Activated CD4-positive, alpha-beta T cell treated with anti-CD3 and anti-CD28 coated beads, Interleukin-2, amount 10 ng/mL, durations not matched to agents 24 days and 14 days (primary cell): Measurements from ENCODE around the gene MRPL1. TPM values are rescaled to one million over a fixed set of nuclear protein-coding genes. Genes with fewer than 3 reads are reported as not detected.

Experiments used
- DNase-seq: peaks from one replicate; pipeline ENCODE4 v3.0.0; 2022
- H3K27ac Mint-ChIP-seq: one replicate; pipeline ENCODE4 v1.8.0; 2022; ENCODE audit warnings: mild to moderate bottlenecking, mixed read lengths
- H3K27me3 Mint-ChIP-seq: one replicate; pipeline ENCODE4 v1.8.0; 2022; ENCODE audit warnings: mixed read lengths
- H3K36me3 Mint-ChIP-seq: one replicate; pipeline ENCODE4 v1.8.0; 2022; ENCODE audit warnings: low read depth, mild to moderate bottlenecking, mixed read lengths
- H3K4me1 Mint-ChIP-seq: one replicate; pipeline ENCODE4 v1.8.0; 2021; ENCODE audit warnings: mixed read lengths
- H3K4me3 Mint-ChIP-seq: one replicate; pipeline ENCODE4 v1.8.0; 2022; ENCODE audit warnings: mild to moderate bottlenecking, moderate library complexity, mixed read lengths
- H3K9me3 Mint-ChIP-seq: one replicate; pipeline ENCODE4 v1.8.0; 2021; ENCODE audit warnings: mixed read lengths
- intact Hi-C: fragments of 100-400 bp; cut with micrococcal nuclease; formaldehyde crosslinking; loops from one replicate; pipeline ENCODE4 v1.15.1; 2023
- total RNA-seq: library from RNA; stranded (reverse); gene quantifications from 2 replicates; pipeline ENCODE4 v1.2.3, GENCODE V29; 2022

MRPL1 gene
- total RNA-seq, 1 donor from 2014 or later: 72.7 TPM

DNA sequence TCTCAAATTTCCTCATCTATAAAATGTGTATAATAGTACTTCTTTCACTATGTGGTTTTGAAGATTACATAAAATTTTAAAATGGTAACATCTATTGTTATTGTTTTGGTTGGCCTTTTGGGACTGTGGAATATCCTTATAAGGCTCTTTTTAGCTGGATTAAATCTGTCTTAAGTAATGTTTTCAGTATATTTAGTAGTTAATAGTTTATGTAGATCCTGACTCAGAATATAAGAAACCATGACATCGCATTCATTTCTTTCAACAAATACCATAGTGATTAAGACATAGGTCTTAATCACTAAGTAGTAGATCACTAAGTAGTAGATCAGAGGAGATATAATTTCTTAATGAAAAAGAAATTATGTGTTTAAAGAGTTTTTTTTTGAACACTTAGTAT lies 48.5 kb downstream of the MRPL1 start:
- Mint-ChIP-seq H3K27ac (no peak overlapping the region), H3K9me3 (peaks cover 5% of the 10 kb centered on the region), H3K36me3 (peaks cover 66% of the 10 kb centered on the region), H3K4me3 (no peak overlapping the region), H3K27me3 (no peaks in the 10 kb centered on the region), H3K4me1 (peaks cover 6% of the 10 kb centered on the region)
- DNase-seq: no peak
- intact Hi-C loops: no loop called here

DNA sequence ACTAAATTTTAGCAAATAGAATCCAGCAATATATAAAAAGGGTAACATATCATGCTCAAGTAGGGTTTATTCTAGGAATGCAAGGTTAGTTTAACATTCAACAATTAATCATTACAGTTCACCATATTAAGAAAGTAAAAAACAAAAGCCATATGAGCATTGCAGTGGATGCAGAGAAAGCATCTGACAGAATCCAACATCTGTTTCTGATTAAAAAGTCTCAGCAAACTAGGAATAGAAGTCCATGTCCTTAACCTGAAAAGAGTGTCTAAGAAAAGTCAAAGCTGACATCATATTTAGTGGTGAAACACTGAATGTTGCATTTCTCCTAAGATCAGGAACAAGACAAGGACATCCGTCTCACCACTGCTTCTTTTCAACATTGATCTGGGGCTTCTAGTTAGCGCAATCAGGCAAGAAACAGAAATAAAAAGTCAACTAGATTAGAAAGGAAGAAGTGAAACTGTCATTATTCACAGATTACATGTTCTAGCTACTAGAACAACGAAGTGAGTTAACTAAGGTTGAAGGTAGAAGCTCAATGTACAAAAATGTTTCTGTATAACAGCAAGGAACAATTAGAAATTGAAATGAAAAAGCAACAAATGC lies 49.3 kb downstream of the MRPL1 start:
- DNase-seq: no peak
- no peak overlapping the region for H3K4me3 Mint-ChIP-seq
- peaks cover 5% of the 10 kb centered on the region for H3K9me3 Mint-ChIP-seq
- no peaks in the 10 kb centered on the region for H3K27me3 Mint-ChIP-seq
- no peak overlapping the region for H3K27ac Mint-ChIP-seq
- intact Hi-C loops: no loop called here
- peaks cover 4% of the 10 kb centered on the region for H3K4me1 Mint-ChIP-seq
- peaks cover 61% of the 10 kb centered on the region for H3K36me3 Mint-ChIP-seq

DNA sequence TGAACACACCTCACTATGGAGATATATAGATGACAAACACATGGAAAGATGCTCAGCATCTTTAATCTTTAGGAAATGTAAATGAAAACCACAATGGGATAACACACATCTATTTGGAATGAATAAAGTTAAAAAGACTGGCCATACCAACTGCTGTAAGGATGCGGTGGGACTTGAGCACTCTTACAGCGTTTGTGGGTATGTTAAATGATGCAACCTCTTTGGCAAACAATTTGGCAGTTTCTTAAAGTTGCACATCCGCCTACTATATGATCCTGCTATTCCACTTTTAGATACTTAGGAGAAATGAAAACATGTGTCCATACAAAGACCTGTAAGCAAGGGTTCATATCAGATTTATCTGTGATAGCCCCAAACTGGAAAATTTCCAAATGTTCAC lies 50.7 kb downstream of the MRPL1 start:
- H3K4me3 Mint-ChIP-seq: no peak overlapping the region
- no peak overlapping the region for H3K27ac Mint-ChIP-seq
- intact Hi-C loops: no loop called here
- peaks cover 5% of the 10 kb centered on the region for H3K9me3 Mint-ChIP-seq
- H3K4me1 Mint-ChIP-seq: peaks cover 6% of the 10 kb centered on the region
- no peaks in the 10 kb centered on the region for H3K27me3 Mint-ChIP-seq
- no peak for DNase-seq
- peaks cover 55% of the 10 kb centered on the region for H3K36me3 Mint-ChIP-seq

DNA sequence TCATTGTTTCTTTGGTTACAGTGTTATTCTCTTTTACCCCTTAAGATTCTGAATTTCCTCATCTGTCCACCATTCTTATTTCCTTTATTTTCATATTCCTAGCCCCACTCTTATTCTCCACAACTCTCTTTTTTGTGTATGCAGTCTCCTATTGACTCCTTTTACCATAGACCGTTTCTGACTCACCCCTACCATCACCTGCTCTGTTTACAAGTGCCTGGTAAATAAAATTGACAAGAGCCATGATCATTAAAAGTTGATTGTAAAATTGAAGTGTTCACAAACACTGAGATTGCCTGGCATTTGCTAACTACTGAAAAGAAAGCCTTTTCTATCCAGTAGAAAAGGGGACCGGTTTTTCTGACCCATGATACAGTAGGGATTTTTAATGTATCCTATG lies 54.4 kb downstream of the MRPL1 start:
- no peak for DNase-seq
- H3K4me3 Mint-ChIP-seq: no peak overlapping the region
- no peaks in the 10 kb centered on the region for H3K27me3 Mint-ChIP-seq
- peaks cover 43% of the 10 kb centered on the region for H3K36me3 Mint-ChIP-seq
- H3K27ac Mint-ChIP-seq: no peak overlapping the region
- no peaks in the 10 kb centered on the region for H3K9me3 Mint-ChIP-seq
- peaks cover 12% of the 10 kb centered on the region for H3K4me1 Mint-ChIP-seq
- intact Hi-C loops: no loop called here

DNA sequence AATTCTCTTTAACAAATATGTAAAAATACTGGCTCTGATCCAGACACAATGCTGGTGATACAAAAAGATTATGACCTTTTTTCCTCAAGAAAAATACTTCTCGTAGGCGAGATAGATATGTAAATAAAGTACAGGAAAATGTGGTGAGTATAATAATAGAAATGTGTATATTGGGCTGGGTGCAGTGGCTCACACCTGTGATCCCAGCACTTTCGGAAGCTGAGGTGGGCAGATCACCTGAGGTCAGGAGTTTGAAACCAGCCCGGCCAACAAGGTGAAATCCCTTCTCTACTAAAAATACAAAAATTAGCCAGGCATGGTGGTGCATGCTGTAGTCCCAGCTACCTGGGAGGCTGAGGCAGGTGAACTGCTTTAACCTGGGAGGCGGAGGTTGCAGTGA lies 55.0 kb downstream of the MRPL1 start:
- Mint-ChIP-seq H3K9me3 (no peaks in the 10 kb centered on the region), H3K36me3 (peaks cover 43% of the 10 kb centered on the region), H3K27me3 (no peaks in the 10 kb centered on the region), H3K4me1 (peaks cover 12% of the 10 kb centered on the region), H3K27ac (no peak overlapping the region), H3K4me3 (no peak overlapping the region)
- DNase-seq: no peak
- intact Hi-C loops: no loop called here

DNA sequence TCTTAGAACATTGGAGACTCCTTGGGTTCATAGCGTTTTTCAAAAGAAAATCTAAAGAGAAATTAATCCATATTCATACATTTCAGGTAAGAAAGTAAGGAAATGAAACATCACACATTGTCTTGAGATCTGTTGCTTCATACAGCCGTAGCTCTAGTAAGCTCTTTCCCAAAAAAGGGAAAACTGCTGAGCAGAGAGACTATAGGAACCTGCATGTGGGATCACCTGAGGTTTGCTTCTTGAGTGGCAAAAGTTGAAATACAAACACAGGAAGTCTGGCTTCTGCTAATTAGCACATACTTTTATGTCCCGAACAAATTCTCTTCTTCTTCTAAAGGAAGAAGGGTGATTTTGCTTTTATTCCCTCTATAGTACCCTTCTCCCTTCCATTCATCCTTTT lies 57.7 kb downstream of the MRPL1 start:
- peaks cover 12% of the 10 kb centered on the region for H3K4me1 Mint-ChIP-seq
- peaks cover 4% of the 10 kb centered on the region for H3K9me3 Mint-ChIP-seq
- no peak for DNase-seq
- H3K27ac Mint-ChIP-seq: no peak overlapping the region
- no peaks in the 10 kb centered on the region for H3K27me3 Mint-ChIP-seq
- no peak overlapping the region for H3K4me3 Mint-ChIP-seq
- H3K36me3 Mint-ChIP-seq: peaks cover 43% of the 10 kb centered on the region
- intact Hi-C loops: no loop called here

DNA sequence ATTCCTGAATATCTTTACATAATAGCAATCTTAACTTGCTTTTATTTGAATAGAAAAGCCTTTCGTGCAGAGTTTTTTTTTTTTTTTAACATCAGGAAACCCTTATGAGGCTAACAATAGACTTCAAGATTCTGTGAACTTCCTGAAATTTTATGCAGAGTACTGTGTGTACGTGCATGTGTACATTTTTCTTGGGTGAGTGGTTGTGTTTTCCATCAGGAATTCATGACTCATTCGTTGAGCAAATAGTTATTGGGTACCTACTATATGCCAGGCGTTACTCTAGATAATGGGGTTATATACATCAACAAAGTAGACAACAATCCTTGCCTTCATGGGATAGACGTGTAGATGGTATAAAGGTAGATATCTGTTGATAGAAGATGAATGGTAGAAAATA lies 59.1 kb downstream of the MRPL1 start:
- Mint-ChIP-seq H3K27me3 (no peaks in the 10 kb centered on the region), H3K36me3 (peaks cover 52% of the 10 kb centered on the region)
- intact Hi-C loops: no loop called here

DNA sequence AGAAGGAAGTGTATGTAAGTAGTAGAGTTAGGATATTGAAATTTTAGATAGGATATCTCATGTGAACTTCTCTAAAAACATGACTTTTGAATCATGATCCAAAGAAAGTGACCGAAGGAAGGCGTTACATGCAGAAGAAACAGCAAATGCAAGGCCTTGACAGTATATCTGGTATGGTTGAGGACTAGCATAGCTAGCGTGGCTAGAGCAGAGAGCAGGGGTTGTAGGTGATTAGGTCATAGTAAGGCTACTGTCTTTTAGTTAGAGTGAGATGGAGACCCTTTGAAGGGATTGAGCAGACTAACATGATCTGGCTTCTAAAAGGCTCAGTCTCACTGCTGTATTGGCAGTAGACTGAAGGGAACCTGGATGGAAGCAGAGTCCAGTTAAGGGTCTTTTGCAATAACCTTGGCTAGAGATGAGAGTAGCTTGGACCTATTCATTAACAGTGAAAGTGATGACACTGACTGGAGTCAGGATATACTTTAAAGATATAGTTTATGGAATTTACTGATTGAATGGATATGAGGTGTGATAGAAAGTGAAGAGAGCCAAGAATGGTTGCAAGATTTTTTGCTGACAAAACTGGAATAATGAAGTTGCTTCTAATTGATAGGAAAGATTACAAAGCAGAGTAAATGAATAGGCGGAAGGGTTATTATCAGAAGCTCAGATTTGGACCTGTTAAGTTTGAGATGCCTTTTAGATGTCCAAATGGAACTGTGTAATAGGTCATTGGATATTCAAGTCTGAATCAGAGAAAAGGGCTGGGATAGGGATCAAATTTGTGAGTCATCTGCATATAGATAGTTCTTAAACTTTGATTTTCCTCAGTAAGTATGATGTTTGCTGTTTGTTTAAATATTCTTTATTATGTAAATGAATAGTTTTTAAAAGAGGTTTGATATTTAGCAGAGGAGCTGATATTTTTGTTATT lies 59.8 kb downstream of the MRPL1 start:
- peaks cover 6% of the 10 kb centered on the region for H3K4me1 Mint-ChIP-seq
- H3K4me3 Mint-ChIP-seq: no peak overlapping the region
- DNase-seq: no peak
- no peaks in the 10 kb centered on the region for H3K27me3 Mint-ChIP-seq
- intact Hi-C loops: no loop called here
- peaks cover 13% of the 10 kb centered on the region for H3K9me3 Mint-ChIP-seq
- H3K27ac Mint-ChIP-seq: no peak overlapping the region
- peaks cover 52% of the 10 kb centered on the region for H3K36me3 Mint-ChIP-seq

More for the DNA sequence above, 59.1 kb downstream of the MRPL1 start:
- no peak for DNase-seq
- H3K9me3 Mint-ChIP-seq: peaks cover 10% of the 10 kb centered on the region
- peaks cover 9% of the 10 kb centered on the region for H3K4me1 Mint-ChIP-seq
- no peak overlapping the region for H3K4me3 Mint-ChIP-seq
- no peak overlapping the region for H3K27ac Mint-ChIP-seq

DNA sequence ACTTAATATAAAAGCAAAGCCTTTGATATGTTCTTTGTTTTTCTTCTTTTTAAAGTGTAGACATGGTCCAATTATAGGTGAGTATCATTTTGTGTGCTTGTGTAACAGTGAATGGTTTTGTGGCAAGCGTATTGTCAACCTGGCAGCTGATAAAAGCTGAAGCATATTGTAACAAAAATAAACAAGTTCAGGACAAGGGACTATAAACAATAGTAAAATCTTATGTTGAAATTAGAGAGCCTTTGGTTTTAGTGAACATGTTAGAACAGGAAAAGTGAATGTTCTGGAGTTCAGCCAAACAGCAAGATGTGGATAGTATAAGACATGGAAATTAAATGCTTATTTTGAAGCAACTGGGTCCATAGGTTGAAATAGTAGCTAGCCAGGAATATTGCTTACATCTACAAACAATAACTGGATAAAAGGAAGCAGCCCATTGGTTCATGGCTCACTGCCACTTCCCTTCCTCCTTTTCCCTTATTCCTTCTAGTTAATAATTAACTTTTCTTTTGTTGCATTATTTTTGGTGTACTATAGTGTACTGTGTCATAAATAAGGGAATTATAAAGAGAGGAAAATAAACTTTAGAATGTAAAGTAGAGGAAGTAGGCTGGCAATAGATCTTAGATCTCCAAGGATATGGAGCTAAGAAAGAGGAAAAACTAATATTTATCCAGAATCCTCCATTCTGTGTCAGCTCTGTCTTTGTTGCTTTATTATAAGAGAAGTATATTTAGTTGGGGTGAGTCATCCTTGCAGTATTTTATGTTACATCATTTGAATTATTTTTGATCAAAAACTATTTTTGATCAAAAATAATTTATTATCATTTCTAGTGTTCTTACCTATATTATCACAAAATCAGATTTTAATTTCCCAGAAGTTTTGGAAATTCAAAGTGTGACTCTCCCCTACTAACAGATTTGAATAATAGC lies 65.6 kb downstream of the MRPL1 start:
- Mint-ChIP-seq H3K27ac (no peak overlapping the region), H3K36me3 (peaks cover 41% of the 10 kb centered on the region), H3K27me3 (no peaks in the 10 kb centered on the region), H3K4me3 (no peak overlapping the region), H3K4me1 (peaks cover 3% of the 10 kb centered on the region), H3K9me3 (peaks cover 13% of the 10 kb centered on the region)
- no peak for DNase-seq
- intact Hi-C loops: no loop called here

DNA sequence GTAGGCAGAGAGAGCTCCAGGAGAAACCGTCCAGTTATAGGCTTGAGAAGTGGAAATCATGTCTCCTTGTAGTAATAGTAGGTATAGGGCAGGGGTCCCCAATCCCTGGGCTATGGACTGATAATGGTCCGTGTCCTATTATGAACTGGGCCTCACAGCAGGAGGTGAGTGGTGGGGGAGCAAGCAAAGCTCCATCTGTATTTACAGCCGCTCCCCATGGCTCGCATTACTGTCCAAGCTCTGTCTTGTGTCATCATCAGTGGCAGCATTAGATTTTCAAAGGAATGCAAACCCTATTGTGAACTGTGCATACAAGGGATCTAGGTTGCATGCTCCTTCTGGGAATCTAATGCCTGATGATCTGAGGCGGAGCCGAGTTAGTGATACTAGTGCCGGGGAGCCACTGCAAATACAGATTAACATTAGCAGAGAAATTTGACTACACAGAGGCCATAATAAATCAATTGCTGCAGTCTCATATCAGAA lies 67.6 kb downstream of the MRPL1 start:
- Mint-ChIP-seq H3K4me3 (no peak overlapping the region), H3K27me3 (no peaks in the 10 kb centered on the region), H3K36me3 (peaks cover 38% of the 10 kb centered on the region), H3K27ac (no peak overlapping the region), H3K9me3 (peaks cover 9% of the 10 kb centered on the region), H3K4me1 (peaks cover 3% of the 10 kb centered on the region)
- intact Hi-C loops: no loop called here
- DNase-seq: no peak

DNA sequence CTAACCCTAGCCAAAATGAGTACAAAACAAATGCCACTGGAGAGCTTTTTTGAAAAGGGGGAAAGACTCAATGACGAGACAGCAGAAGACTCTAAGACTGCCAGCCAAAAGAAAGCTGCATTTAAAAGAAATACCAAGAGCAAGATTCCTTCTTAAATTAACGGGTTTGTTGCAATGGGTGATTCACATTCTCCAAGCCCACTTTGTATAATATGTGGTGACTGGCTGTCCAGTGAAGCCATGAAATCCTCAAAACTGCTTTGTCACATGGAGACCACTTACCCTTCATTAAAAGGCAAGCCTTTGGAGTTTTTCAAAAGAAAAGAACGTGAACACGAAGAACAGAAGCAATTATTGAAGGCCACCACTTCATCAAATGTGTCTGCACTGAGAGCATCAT lies 68.2 kb downstream of the MRPL1 start:
- no peak for DNase-seq
- peaks cover 3% of the 10 kb centered on the region for H3K4me1 Mint-ChIP-seq
- no peaks in the 10 kb centered on the region for H3K27me3 Mint-ChIP-seq
- intact Hi-C loops: no loop called here
- no peak overlapping the region for H3K27ac Mint-ChIP-seq
- H3K4me3 Mint-ChIP-seq: no peak overlapping the region
- H3K9me3 Mint-ChIP-seq: peaks cover 9% of the 10 kb centered on the region
- peaks cover 32% of the 10 kb centered on the region for H3K36me3 Mint-ChIP-seq

DNA sequence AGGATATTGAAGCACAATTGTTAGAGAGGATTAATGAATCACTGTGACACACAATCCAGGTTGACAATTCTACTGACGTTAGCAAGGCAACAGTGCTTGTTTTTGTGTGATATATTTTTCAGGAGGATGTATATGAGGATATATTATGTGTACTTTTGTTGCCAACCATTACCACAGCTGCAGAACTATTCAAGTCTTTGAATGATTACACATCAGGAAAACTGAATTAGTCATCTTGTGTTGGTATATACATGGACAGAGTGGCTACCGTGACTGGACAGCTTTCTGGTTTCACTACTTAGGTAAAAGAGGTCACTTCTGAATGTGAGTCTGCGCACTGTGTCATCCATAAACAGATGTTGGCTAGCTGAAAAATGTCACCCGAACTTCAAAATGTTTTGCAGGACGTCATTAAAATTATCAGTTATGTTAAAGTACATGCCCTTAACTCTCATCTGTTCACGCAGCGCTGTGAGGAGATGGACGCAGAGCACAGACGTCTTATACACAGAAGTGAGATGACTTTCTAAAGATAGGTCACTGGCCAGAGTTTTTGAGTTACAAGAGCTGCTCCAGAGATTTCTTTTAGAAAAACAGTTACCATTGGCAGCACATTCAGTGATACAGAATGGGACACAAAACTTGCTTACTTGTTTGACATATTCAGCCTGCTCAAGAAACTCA lies 69.0 kb downstream of the MRPL1 start:
- Mint-ChIP-seq H3K27ac (no peak overlapping the region), H3K9me3 (peaks cover 4% of the 10 kb centered on the region), H3K27me3 (no peaks in the 10 kb centered on the region), H3K36me3 (peaks cover 29% of the 10 kb centered on the region), H3K4me1 (peaks cover 3% of the 10 kb centered on the region), H3K4me3 (no peak overlapping the region)
- no peak for DNase-seq
- intact Hi-C loops: no loop called here

DNA sequence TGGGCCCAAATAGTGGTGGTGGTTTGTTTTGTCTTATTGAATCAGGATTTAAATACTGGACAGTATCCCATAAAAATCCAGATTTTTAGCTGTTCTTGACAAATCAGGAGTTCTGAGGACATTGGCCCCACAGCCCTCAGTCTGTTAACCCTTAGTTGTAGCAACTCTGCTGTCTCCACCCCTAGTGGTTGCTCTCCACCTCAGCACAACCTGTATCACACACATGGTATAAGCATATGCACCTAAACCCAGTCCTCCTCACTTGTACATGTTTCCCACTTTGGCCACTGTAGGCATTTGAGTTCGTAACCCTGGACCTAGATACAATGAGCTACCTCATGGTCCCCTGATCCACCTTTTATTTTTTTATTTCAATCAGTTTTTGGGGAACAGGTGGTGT lies 75.9 kb downstream of the MRPL1 start:
- H3K36me3 Mint-ChIP-seq: peaks cover 47% of the 10 kb centered on the region
- no peaks in the 10 kb centered on the region for H3K27me3 Mint-ChIP-seq
- no peak for DNase-seq
- intact Hi-C loops: no loop called here
- no peak overlapping the region for H3K4me3 Mint-ChIP-seq
- peaks cover 2% of the 10 kb centered on the region for H3K4me1 Mint-ChIP-seq
- peaks cover 12% of the 10 kb centered on the region for H3K9me3 Mint-ChIP-seq
- H3K27ac Mint-ChIP-seq: no peak overlapping the region
